CD4-positive, alpha-beta T cell (primary cell): ENCODE results near the gene NUDT7. TPM values are rescaled to one million over a fixed set of nuclear protein-coding genes. Genes with fewer than 3 reads are reported as not detected.

Source experiments
- ATAC-seq: fragments of 200-7000 bp; cut with Tn5 transposase; one replicate; pipeline ENCODE4 v1.10.0; 2022; ENCODE audit warnings: mild to moderate bottlenecking; ENCODE audit not compliant: poor library complexity
- CTCF ChIA-PET: fragments of 350-600 bp; sonication (Branson Sonifier 250); formaldehyde crosslinking; loops from one replicate; lab custom pipeline; 2021; ENCODE audit warnings: antibody characterized with exemption, inconsistent platforms; lab: Charles Lee
- POLR2A ChIA-PET: fragments of 350-600 bp; sonication (Branson Sonifier 250); formaldehyde crosslinking; loops from one replicate; lab custom pipeline; 2021; ENCODE audit warnings: antibody characterized with exemption, inconsistent platforms; lab: Charles Lee
- DNase-seq, 14 experiments: peaks; one replicate each; pipeline ENCODE4 v3.0.0-alpha.2; 2013 to 2020; ENCODE audit warnings: mixed read lengths in 2 of 14
- H3K27ac ChIP-seq, 2 donors: one replicate each; pipeline versions ENCODE4 v1.5.1 to v1.7.0; 2013; ENCODE audit warnings: low read length in 2 of 2, low read depth in 1 of 2, mild to moderate bottlenecking in 1 of 2
- H3K27me3 ChIP-seq, 2 experiments: 1 replicate in 1 of 2; 2 replicates in 1 of 2; pipeline versions ENCODE4 v1.6.1 to v1.7.0; 2013; ENCODE audit warnings: low read length in 2 of 2, control low read depth in 1 of 2, mild to moderate bottlenecking in 1 of 2, moderate library complexity in 1 of 2; ENCODE audit not compliant: insufficient read depth in 2 of 2, control insufficient read depth in 1 of 2
- H3K36me3 ChIP-seq: one replicate; pipeline ENCODE4 v1.6.1; 2013; ENCODE audit warnings: low read length, control low read depth; ENCODE audit not compliant: insufficient read depth
- H3K4me1 ChIP-seq: one replicate; pipeline ENCODE4 v1.6.1; 2013; ENCODE audit warnings: low read length, control low read depth; ENCODE audit not compliant: insufficient read depth
- H3K4me3 ChIP-seq: one replicate; pipeline ENCODE4 v1.5.1; 2013; ENCODE audit warnings: mild to moderate bottlenecking, low read length, moderate library complexity
- H3K9me3 ChIP-seq, 2 experiments: 1 replicate in 1 of 2; 2 replicates in 1 of 2; pipeline versions ENCODE4 v1.6.1 to v1.7.0; 2013; ENCODE audit warnings: low read length in 2 of 2, mild to moderate bottlenecking in 2 of 2, control low read depth in 1 of 2, moderate library complexity in 1 of 2; ENCODE audit not compliant: control insufficient read depth in 1 of 2, insufficient read depth in 1 of 2
- H3K27ac Mint-ChIP-seq: one replicate; pipeline ENCODE4 v1.8.0; 2020; ENCODE audit warnings: mixed read lengths
- H3K27me3 Mint-ChIP-seq: one replicate; pipeline ENCODE4 v1.8.0; 2021; ENCODE audit warnings: mixed read lengths
- H3K36me3 Mint-ChIP-seq: one replicate; pipeline ENCODE4 v1.8.0; 2021; ENCODE audit warnings: low read depth, mixed read lengths
- H3K4me1 Mint-ChIP-seq: one replicate; pipeline ENCODE4 v1.8.0; 2021; ENCODE audit warnings: low read depth, mixed read lengths
- H3K4me3 Mint-ChIP-seq: one replicate; pipeline ENCODE4 v1.8.0; 2020; ENCODE audit warnings: mild to moderate bottlenecking, mixed read lengths
- H3K9me3 Mint-ChIP-seq: one replicate; pipeline ENCODE4 v1.8.0; 2020; ENCODE audit warnings: mixed read lengths
- intact Hi-C, 2 experiments: fragments of 100-400 bp; cut with DNase I in 1 of 2; cut with micrococcal nuclease in 1 of 2; formaldehyde crosslinking; loops; one replicate each; pipeline versions ENCODE4 v1.15.1 to v1.9.0; 2023 to 2025; cut with DNase I, micrococcal nuclease
- total RNA-seq, 174 experiments: library from RNA in 2 of 174; stranded (reverse) in 2 of 174; gene quantifications; one replicate each; pipeline ENCODE4 v1.2.3 and lab custom pipeline; 2021 to 2026
- TF ChIP-seq, protein P1 (sequence below): fragments of 200-600 bp; IDR thresholded peaks from one replicate; pipeline ENCODE4 v1.8.0; 2022; ENCODE audit warnings: antibody characterized with exemption, mild to moderate bottlenecking

The NUDT7 gene
- total RNA-seq, 2 experiments from 2014 or later: 0.93 to 1.5 TPM

DNA sequence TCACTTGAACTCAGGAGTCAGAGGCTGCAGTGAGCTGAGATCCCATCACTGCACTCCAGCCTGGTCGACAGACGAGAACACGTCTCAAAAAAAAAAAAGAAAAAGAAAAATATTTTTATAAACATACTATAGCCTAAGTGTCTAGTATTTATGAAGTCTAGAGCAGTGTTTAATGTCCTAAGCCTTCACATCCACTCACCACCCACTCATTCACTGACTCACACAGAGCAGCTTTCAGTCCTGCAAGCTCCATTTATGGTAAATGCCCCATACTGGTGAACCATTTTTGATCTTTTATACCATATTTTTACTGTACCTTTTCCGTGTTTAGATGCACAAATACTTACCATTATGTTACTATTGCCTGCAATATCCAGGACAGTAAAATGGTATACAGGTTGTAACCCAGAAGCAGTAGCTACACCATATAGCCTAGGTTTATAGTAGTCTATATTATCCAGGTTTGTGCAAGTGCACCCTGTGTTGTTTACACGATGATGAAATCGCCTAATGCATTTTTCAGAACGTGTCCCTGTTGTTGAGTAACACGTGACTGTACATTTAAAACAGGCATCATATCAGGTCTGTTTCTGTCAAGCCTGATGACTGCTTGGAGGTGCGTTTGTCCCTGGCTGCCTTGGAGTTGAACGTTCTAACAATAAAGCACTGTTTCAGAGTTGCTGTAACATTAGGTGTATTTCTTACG is 10.1 kb downstream of the NUDT7 start:
- no peak for DNase-seq
- Mint-ChIP-seq H3K27ac (no peak overlapping the region), H3K4me1 (no peaks in the 10 kb centered on the region), H3K36me3 (peaks cover 26% of the 10 kb centered on the region), H3K27me3 (no peaks in the 10 kb centered on the region), H3K9me3 (peaks cover 4% of the 10 kb centered on the region), H3K4me3 (no peak overlapping the region)
- Histone ChIP-seq H3K27ac (no peak overlapping the region), H3K4me3 (no peak overlapping the region), H3K9me3 (peaks cover 0 to 4% of the 10 kb centered on the region in 2 experiments), H3K4me1 (no peaks in the 10 kb centered on the region), H3K36me3 (no peaks in the 10 kb centered on the region), H3K27me3 (no peaks in the 10 kb centered on the region)
- TF ChIP-seq, protein P1, sequence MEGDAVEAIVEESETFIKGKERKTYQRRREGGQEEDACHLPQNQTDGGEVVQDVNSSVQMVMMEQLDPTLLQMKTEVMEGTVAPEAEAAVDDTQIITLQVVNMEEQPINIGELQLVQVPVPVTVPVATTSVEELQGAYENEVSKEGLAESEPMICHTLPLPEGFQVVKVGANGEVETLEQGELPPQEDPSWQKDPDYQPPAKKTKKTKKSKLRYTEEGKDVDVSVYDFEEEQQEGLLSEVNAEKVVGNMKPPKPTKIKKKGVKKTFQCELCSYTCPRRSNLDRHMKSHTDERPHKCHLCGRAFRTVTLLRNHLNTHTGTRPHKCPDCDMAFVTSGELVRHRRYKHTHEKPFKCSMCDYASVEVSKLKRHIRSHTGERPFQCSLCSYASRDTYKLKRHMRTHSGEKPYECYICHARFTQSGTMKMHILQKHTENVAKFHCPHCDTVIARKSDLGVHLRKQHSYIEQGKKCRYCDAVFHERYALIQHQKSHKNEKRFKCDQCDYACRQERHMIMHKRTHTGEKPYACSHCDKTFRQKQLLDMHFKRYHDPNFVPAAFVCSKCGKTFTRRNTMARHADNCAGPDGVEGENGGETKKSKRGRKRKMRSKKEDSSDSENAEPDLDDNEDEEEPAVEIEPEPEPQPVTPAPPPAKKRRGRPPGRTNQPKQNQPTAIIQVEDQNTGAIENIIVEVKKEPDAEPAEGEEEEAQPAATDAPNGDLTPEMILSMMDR: no peak
- intact Hi-C loops: no loop called here
- CTCF ChIA-PET: no interaction called here
- POLR2A ChIA-PET: no interaction called here
- no peak for ATAC-seq

DNA sequence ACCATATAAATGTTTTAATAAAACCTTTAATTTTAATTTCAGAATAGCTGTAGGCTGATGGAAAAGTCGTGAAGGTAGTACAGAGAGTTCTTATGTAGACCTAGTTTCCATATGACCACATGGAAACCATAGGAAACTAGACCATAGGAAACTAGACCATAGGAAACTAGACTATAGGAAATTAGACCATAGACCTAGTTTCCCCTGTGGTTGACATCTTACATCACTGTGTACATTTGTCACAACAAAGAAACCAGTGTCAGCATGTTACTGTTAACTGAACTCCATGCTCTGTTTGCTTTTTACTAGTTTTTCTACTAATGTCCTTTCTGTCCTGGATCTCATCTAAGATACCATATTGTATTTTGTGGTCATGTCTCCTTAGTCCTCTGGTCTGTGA is 14.6 kb downstream of the NUDT7 start:
- Histone ChIP-seq H3K9me3 (peaks cover 0 to 4% of the 10 kb centered on the region in 2 experiments), H3K27ac (no peak overlapping the region), H3K36me3 (peaks cover 2% of the 10 kb centered on the region), H3K4me3 (no peak overlapping the region), H3K27me3 (no peaks in the 10 kb centered on the region), H3K4me1 (no peaks in the 10 kb centered on the region)
- ChIA-PET CTCF (no interaction called here), POLR2A (no interaction called here)
- ATAC-seq (no peak), DNase-seq (no peak)
- peaks cover 2% of the 10 kb centered on the region for H3K9me3 Mint-ChIP-seq
- TF ChIP-seq, protein P1: no peak
- intact Hi-C loops: loop anchor here in 1 of 2 experiments (1.0 kb wide), 1 partner anchor 21 kb away; no protein-coding TSS in a partner anchor
- H3K27ac Mint-ChIP-seq: no peak overlapping the region
- H3K36me3 Mint-ChIP-seq: peaks cover 11% of the 10 kb centered on the region
- H3K4me3 Mint-ChIP-seq: no peak overlapping the region
- no peaks in the 10 kb centered on the region for H3K4me1 Mint-ChIP-seq
- H3K27me3 Mint-ChIP-seq: no peaks in the 10 kb centered on the region

DNA sequence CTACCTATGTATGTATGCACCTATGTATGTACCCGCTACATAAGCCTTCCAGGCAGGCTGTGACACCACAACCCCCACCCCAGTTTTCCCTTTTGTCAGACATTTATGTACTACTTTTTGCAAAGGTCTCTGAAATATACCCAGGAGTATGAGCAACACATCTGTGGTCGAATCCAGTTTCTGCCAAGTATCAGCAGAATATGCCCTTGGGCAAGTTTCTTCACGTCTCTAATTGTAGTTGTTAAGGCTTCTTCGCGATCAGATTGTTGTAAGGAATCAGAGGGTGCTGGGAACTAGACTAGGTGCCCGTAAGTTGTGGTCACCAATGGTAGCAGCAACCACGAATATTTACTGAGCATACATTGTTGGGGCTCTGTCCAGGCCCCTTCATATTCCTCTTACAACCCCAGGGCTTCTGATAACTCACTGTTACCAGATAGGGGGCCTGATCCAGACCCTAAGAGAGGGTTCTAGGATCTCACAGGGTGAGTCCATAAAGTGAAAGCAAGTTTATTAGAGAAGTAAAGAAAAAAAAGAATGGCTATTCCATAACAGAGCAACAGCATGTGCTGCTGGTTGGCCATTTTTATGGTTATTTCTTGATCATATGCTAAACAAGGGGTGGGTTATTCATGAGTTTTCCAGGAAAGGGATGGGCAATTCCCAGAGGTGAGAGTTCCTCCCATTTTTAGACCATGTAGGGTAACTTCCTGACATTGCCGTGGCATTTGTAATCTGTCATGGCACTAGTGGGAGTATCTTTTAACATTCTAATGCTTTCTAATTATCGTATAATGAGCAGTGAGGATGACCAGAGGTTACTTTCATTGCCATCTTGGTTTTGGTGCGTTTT is 16.6 kb downstream of the NUDT7 start:
- H3K36me3 Mint-ChIP-seq: peaks cover 5% of the 10 kb centered on the region

More for the DNA sequence above, 16.6 kb downstream of the NUDT7 start:
- H3K27me3 Mint-ChIP-seq: no peaks in the 10 kb centered on the region
- no peaks in the 10 kb centered on the region for H3K4me1 Mint-ChIP-seq
- TF ChIP-seq, protein P1: no peak
- H3K4me3 ChIP-seq: no peak overlapping the region
- CTCF ChIA-PET: no interaction called here
- H3K9me3 ChIP-seq: peaks cover 0 to 4% of the 10 kb centered on the region in 2 experiments
- H3K9me3 Mint-ChIP-seq: peaks cover 2% of the 10 kb centered on the region
- no peaks in the 10 kb centered on the region for H3K27me3 ChIP-seq
- H3K27ac ChIP-seq: no peak overlapping the region
- H3K4me1 ChIP-seq: no peaks in the 10 kb centered on the region
- POLR2A ChIA-PET: no interaction called here
- H3K36me3 ChIP-seq: peaks cover 3% of the 10 kb centered on the region
- H3K27ac Mint-ChIP-seq: no peak overlapping the region
- DNase-seq (no peak), ATAC-seq (no peak)
- intact Hi-C loops: no loop called here
- H3K4me3 Mint-ChIP-seq: no peak overlapping the region
